HepG2 (cell line): Measurements from ENCODE around the gene PLCB2.

Experiments used
- TOE1 ChIP-seq: sonication (generic); formaldehyde crosslinking; IDR thresholded peaks from 2 replicates; pipeline ENCODE4 v1.4.0; 2020; ENCODE audit warnings: mild to moderate bottlenecking, missing genetic modification reagents
- ZNF235 ChIP-seq: sonication (generic); formaldehyde crosslinking; IDR thresholded peaks from 2 replicates; pipeline ENCODE4 v1.8.1; 2023; ENCODE audit warnings: mild to moderate bottlenecking, missing genetic modification reagents, borderline replicate concordance
- TF ChIP-seq, protein P1 (sequence below): sonication (generic); formaldehyde crosslinking; IDR thresholded peaks from 2 replicates; pipeline ENCODE4 v1.5.0; 2020; ENCODE audit warnings: mild to moderate bottlenecking, missing genetic modification reagents, moderate library complexity
- TF ChIP-seq, protein P2 (sequence below): sonication (generic); formaldehyde crosslinking; IDR thresholded peaks from 2 replicates; pipeline ENCODE4 v1.5.0; 2020; ENCODE audit warnings: mild to moderate bottlenecking, missing genetic modification reagents
- TF ChIP-seq, protein P3 (sequence below): sonication (generic); formaldehyde crosslinking; IDR thresholded peaks from 2 replicates; pipeline ENCODE4 v1.4.0; 2020; ENCODE audit warnings: missing genetic modification reagents

DNA sequence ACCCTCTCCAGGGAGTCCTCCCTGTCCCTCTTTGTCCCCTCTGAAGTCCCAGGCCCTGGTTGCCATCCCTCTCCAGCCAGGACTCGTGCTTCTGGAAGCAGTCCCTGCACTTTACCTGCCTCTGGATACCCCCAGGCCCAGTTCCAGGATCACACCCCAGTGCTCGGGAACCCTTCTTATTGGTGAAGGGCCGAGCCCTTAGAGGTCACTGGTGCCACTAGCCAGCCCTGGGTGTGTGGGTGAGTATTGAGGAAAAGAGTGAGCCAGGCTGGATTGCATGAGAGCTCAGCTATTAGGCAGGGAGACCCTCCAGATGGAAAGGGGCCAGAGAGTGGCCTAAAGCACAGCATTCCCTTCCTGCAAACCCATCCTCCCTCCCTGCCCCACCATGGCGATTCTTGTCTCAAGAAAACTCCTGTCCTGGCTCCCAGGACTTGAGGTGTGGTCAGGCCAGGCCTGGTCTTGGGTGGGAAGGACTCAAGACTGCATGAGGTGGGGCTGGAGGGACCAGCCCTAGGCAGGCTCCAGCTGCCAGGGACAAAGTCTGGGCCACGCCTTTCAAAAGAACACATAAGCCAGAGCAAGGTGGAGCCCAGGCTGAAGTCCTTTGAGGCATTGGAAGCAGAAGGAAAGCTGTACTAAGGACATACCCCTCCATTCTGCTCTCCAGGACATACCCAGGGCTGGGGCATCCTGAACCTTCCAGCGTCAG is 38.3 kb upstream of the PLCB2 start:
- TF ChIP-seq, protein P1, sequence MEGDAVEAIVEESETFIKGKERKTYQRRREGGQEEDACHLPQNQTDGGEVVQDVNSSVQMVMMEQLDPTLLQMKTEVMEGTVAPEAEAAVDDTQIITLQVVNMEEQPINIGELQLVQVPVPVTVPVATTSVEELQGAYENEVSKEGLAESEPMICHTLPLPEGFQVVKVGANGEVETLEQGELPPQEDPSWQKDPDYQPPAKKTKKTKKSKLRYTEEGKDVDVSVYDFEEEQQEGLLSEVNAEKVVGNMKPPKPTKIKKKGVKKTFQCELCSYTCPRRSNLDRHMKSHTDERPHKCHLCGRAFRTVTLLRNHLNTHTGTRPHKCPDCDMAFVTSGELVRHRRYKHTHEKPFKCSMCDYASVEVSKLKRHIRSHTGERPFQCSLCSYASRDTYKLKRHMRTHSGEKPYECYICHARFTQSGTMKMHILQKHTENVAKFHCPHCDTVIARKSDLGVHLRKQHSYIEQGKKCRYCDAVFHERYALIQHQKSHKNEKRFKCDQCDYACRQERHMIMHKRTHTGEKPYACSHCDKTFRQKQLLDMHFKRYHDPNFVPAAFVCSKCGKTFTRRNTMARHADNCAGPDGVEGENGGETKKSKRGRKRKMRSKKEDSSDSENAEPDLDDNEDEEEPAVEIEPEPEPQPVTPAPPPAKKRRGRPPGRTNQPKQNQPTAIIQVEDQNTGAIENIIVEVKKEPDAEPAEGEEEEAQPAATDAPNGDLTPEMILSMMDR (CRISPR knock-in tag), result no peak
- TF ChIP-seq ZNF235 (no peak), TOE1 (no peak)
- TF ChIP-seq, protein P2, sequence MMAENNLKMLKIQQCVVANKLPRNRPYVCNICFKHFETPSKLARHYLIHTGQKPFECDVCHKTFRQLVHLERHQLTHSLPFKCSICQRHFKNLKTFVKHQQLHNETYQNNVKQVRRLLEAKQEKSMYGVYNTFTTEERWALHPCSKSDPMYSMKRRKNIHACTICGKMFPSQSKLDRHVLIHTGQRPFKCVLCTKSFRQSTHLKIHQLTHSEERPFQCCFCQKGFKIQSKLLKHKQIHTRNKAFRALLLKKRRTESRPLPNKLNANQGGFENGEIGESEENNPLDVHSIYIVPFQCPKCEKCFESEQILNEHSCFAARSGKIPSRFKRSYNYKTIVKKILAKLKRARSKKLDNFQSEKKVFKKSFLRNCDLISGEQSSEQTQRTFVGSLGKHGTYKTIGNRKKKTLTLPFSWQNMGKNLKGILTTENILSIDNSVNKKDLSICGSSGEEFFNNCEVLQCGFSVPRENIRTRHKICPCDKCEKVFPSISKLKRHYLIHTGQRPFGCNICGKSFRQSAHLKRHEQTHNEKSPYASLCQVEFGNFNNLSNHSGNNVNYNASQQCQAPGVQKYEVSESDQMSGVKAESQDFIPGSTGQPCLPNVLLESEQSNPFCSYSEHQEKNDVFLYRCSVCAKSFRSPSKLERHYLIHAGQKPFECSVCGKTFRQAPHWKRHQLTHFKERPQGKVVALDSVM (CRISPR knock-in tag), result no peak
- TF ChIP-seq, protein P3, sequence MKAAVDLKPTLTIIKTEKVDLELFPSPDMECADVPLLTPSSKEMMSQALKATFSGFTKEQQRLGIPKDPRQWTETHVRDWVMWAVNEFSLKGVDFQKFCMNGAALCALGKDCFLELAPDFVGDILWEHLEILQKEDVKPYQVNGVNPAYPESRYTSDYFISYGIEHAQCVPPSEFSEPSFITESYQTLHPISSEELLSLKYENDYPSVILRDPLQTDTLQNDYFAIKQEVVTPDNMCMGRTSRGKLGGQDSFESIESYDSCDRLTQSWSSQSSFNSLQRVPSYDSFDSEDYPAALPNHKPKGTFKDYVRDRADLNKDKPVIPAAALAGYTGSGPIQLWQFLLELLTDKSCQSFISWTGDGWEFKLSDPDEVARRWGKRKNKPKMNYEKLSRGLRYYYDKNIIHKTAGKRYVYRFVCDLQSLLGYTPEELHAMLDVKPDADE, result no peak
